Vagina (tissue), 2 donors: Measurements from ENCODE around the gene MAPK14. TPM values are rescaled to one million over a fixed set of nuclear protein-coding genes. Genes with fewer than 3 reads are reported as not detected.
A peak's percentile ranks its signal among the peaks of the same experiment; 100 is the strongest.
"Not testable (repeated sequence)": the region's sequence is repeated elsewhere in the genome, so short reads cannot be mapped to it uniquely, and the experiment has no call there.

Source experiments
- DNase-seq, 2 donors: peaks; one replicate each; pipeline ENCODE4 v3.0.0-alpha.2; 2017; ENCODE audit errors: extremely low spot score in 2 of 2
- H3K27ac ChIP-seq: fragments of 200-600 bp; sonication (generic); one replicate; pipeline ENCODE4 v1.5.1; 2019
- H3K27me3 ChIP-seq: fragments of 200-600 bp; sonication (generic); one replicate; pipeline ENCODE4 v1.5.1; 2019
- H3K36me3 ChIP-seq, 2 donors: fragments of 200-600 bp; sonication (generic); one replicate each; pipeline ENCODE4 v1.5.1; 2017 to 2019
- H3K4me1 ChIP-seq: fragments of 200-600 bp; sonication (generic); one replicate; pipeline ENCODE4 v1.5.1; 2019
- H3K4me3 ChIP-seq, 2 donors: fragments of 200-600 bp; sonication (generic); 1 replicate in 1 of 2; 2 replicates in 1 of 2; pipeline ENCODE4 v1.5.1; 2016 to 2019
- H3K9me3 ChIP-seq: fragments of 200-600 bp; sonication (generic); one replicate; pipeline ENCODE4 v1.5.1; 2019
- CTCF ChIP-seq, 3 experiments: fragments of 450-650 bp in 2 of 3; fragments of 200-600 bp in 1 of 3; sonication (generic) in 1 of 3; IDR thresholded peaks; one replicate each; pipeline ENCODE4 v1.5.1; 2017 to 2019; ENCODE audit warnings: antibody characterized with exemption in 3 of 3, mild to moderate bottlenecking in 2 of 3, moderate library complexity in 2 of 3
- POLR2A ChIP-seq, 2 donors: fragments of 450-650 bp; IDR thresholded peaks; one replicate each; pipeline ENCODE4 v1.6.1; 2017; ENCODE audit warnings: antibody characterized with exemption in 2 of 2, mild to moderate bottlenecking in 2 of 2, moderate library complexity in 2 of 2
- POLR2AphosphoS5 ChIP-seq, 2 donors: sonication (generic); formaldehyde crosslinking; IDR thresholded peaks; one replicate each; pipeline ENCODE4 v1.9.0; 2017; ENCODE audit warnings: antibody characterized with exemption in 2 of 2, mild to moderate bottlenecking in 2 of 2, low read depth in 1 of 2; ENCODE audit not compliant: insufficient read depth in 1 of 2
- intact Hi-C: fragments of 100-400 bp; cut with DNase I; formaldehyde crosslinking; loops from one replicate; pipeline ENCODE4 v1.15.1; 2023
- total RNA-seq: library from RNA; depleted of rRNA; stranded (reverse); fragments of >200 nt; gene quantifications from one replicate; pipeline ENCODE4 v1.2.3, GENCODE V29; 2016

Gene MAPK14
- total RNA-seq, 1 donor from 2014 or later, result 71.9 TPM

GRCh38 chr6:36029464-36029863, 1.9 kb downstream of the MAPK14 start:
- H3K27me3 ChIP-seq, result no peaks in the 10 kb centered on the region
- peaks cover 55% of the 10 kb centered on the region for H3K4me1 ChIP-seq
- no peak for TF ChIP-seq POLR2A (IDR thresholded peaks at IDR 0.05)
- TF ChIP-seq CTCF (IDR thresholded peaks at IDR 0.05), result no peak
- peak in 1 of 2 donors; percentile 65 for TF ChIP-seq POLR2AphosphoS5 (IDR thresholded peaks at IDR 0.05; ENCODE audit: insufficient read depth in 1 of 2, low read depth in 1 of 2)
- H3K9me3 ChIP-seq, result no peaks in the 10 kb centered on the region
- peak overlapping the region; percentile 87 to 95 for H3K4me3 ChIP-seq
- peak overlapping the region; percentile 97 for H3K27ac ChIP-seq
- H3K36me3 ChIP-seq, result no peaks in the 10 kb centered on the region
- intact Hi-C loops, result no loop called here
- DNase-seq, result no peak

- intact Hi-C loops, result no loop called here
- Histone ChIP-seq H3K4me3 (no peak overlapping the region), H3K9me3 (no peaks in the 10 kb centered on the region), H3K4me1 (peaks cover 74% of the 10 kb centered on the region), H3K36me3 (no peaks in the 10 kb centered on the region), H3K27me3 (no peaks in the 10 kb centered on the region), H3K27ac (no peak overlapping the region)
- no peak for TF ChIP-seq POLR2AphosphoS5 (IDR thresholded peaks at IDR 0.05; ENCODE audit: insufficient read depth in 1 of 2, low read depth in 1 of 2)
- no peak for TF ChIP-seq POLR2A (IDR thresholded peaks at IDR 0.05)
- no peak for TF ChIP-seq CTCF (IDR thresholded peaks at IDR 0.05)
- DNase-seq, result no peak
These were observed 4.7 kb downstream of the MAPK14 start for GRCh38 chr6:36032261-36032660.

- H3K4me3 ChIP-seq, H3K9me3 ChIP-seq, H3K27ac ChIP-seq, H3K27me3 ChIP-seq, H3K36me3 ChIP-seq, intact Hi-C loops, DNase-seq: not testable (repeated sequence)
- H3K4me1 ChIP-seq, result peaks cover 83% of the 10 kb centered on the region
These were observed 5.5 kb downstream of the MAPK14 start for GRCh38 chr6:36033144-36033543.

- Histone ChIP-seq H3K4me1 (peaks cover 91% of the 10 kb centered on the region), H3K27ac (no peak overlapping the region), H3K4me3 (no peak overlapping the region), H3K27me3 (no peaks in the 10 kb centered on the region), H3K9me3 (no peaks in the 10 kb centered on the region), H3K36me3 (no peaks in the 10 kb centered on the region)
- TF ChIP-seq CTCF (IDR thresholded peaks at IDR 0.05), result no peak
- intact Hi-C loops, result no loop called here
- no peak for DNase-seq
These were observed 6.3 kb downstream of the MAPK14 start for GRCh38 chr6:36033935-36034334.

- peaks cover 91% of the 10 kb centered on the region for H3K4me1 ChIP-seq
- TF ChIP-seq POLR2A (IDR thresholded peaks at IDR 0.05) (no peak), POLR2AphosphoS5 (IDR thresholded peaks at IDR 0.05; ENCODE audit: insufficient read depth in 1 of 2, low read depth in 1 of 2) (no peak), CTCF (IDR thresholded peaks at IDR 0.05) (no peak)
- no peak overlapping the region for H3K4me3 ChIP-seq
- no peak for DNase-seq
- no peak overlapping the region for H3K27ac ChIP-seq
- no peaks in the 10 kb centered on the region for H3K36me3 ChIP-seq
- no peaks in the 10 kb centered on the region for H3K27me3 ChIP-seq
- H3K9me3 ChIP-seq, result no peaks in the 10 kb centered on the region
- intact Hi-C loops, result no loop called here
These were observed 6.8 kb downstream of the MAPK14 start for GRCh38 chr6:36034441-36034840.

GRCh38 chr6:36035225-36035624, 7.6 kb downstream of the MAPK14 start:
- H3K27ac ChIP-seq, result no peak overlapping the region
- no peaks in the 10 kb centered on the region for H3K36me3 ChIP-seq
- H3K4me3 ChIP-seq, result no peak overlapping the region
- DNase-seq, result no peak
- H3K4me1 ChIP-seq, result peaks cover 91% of the 10 kb centered on the region
- intact Hi-C loops, result no loop called here
- H3K27me3 ChIP-seq, result no peaks in the 10 kb centered on the region
- TF ChIP-seq POLR2AphosphoS5 (IDR thresholded peaks at IDR 0.05; ENCODE audit: insufficient read depth in 1 of 2, low read depth in 1 of 2) (no peak), POLR2A (IDR thresholded peaks at IDR 0.05) (no peak)
- no peaks in the 10 kb centered on the region for H3K9me3 ChIP-seq
